GM19025 (cell line): Measurements from ENCODE around the gene SPEM2.

ENCODE experiments used
- ATAC-seq: cut with Tn5 transposase; IDR thresholded peaks from one replicate; pipeline ENCODE4 v1.9.1; 2021; ENCODE audit warnings: mild to moderate bottlenecking, low read depth, moderate library complexity; ENCODE audit not compliant: unreplicated experiment

Gene SPEM2

DNA sequence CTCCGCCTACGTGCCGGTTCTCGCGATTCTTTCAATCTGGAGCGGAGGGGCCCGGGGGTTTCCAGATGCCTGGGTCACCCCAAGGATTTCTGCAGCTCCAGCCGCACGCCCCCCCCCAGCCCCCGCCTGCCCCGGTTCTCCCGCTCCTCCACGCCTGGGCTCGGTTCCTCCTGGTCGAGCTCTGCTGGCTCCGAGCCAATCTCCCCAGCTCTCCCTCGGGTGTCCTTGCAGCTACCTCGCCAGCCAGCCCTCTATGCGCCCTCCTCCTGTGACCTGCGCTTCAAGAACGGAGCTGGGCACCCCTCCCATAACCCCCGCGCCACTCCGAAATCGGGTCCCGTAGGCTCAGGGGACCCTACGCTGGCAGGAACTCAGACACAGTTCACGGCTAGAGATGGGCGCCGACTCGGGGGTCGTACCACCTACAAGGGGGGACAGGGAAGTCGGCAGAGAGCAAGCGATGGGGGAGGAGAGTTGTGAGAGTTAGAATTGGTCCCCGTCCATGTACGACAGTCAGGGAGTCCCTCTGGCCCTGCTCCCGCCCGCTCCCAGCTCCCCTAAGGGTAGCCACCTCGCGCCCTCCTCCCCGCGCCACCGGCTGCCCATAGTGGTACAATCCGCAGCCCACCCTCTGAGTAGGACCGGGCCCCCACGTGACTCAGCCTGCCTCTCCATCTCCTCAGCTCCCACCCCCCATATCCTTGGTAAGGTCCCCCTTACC, 14.9 kb downstream of the SPEM2 start:
- ATAC-seq, result no peak

DNA sequence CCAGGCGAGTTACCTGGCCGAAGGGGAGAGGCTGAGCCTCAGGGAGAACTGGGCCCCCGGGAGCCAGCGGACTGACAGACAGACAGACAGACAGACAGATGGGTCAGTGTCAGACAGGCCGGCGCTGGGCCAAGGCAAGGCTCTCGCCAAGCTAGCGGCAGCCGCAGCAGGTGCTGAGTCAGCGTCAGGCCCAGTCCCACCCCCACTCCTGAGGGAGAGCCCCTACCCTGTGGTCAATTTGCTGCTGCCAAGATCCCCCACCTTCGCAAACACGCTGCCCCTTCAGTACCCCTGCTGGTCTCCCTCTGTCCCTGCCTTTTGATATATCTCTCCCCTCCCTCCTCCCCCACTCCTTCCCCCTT, 15.4 kb downstream of the SPEM2 start:
- ATAC-seq, result no peak

DNA sequence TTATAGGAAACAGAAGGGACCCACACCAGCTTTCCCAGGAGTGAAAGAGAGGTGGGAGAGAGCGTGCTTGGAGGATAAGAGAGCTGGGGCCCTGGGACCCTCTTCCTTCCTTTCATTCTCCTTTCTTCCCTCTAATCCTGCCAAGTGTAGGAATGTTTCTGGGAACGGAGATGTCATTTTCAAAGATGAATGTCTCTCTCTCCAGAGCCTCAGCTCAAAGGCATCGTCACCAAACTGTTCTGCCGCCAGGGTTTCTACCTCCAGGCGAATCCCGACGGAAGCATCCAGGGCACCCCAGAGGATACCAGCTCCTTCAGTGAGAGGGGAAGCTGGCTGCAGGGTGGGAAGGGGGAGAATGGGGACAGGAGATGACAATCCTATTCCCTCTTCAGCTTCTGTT, 15.8 kb downstream of the SPEM2 start:
- ATAC-seq, result no peak

DNA sequence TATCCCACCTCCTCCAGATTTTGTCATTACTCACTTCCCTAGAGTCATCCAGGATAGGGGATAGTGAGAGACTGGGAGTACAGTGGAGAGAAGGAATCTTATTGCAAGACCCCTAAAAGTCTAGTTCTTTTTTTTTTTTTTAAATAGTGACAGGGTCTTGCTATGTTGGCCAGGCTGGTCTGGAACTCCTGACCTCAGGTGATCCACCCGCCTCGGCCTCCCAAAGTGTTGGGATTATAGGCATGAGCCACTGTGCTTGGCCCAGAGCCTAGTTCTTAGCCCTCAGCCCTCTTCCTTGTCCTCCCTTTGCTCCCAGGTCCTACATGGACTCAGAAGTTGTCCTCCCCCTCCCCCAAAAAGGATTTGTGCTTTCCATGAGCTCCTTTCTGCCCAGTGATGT, 16.7 kb downstream of the SPEM2 start:
- ATAC-seq, result no peak

DNA sequence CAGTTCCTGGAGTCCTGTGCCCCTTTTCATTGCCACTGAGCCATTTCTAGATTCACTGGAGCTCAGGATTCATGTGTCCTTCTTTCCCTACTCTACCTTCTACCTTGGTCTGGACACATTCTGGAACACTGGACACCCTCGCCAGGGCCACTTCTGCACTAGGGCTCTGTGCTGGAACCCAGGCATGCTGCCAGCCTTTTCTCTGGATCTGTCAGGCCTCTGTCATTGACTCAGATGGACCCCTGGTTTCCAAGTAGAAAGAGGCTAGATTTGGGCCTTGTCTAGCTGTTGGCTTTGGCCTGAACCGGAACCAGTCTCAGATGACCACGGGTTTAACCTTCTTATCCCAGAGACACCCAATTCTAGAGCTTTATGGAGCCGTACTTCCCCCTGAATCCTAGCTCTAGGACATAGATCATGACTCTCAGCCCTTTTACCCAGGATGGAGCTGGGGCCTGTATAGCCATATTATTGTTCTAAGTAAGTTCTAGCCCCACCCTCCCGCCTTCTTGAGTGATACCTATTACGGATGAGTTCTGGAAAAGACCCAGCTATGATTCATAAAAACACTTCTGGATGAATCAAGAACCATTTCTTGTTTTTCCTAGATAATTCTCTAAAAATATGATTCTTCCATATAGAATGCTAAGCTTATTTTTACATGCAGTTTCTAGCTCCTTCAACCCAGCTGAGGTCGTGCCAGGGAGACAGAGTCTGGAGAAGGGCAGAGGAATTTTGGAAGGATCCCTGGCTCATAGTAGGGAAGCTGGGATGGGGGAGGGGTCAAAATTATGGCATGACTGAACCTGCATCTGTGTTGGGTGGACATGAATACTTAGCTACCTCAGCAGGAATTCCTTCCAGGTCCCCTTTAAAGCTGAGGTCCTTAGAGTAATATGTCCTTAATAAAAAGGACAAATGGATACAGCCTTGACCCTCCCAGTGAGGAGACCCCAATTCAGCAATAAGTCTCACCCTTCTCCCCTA, 18.4 kb downstream of the SPEM2 start:
- ATAC-seq, result no peak

DNA sequence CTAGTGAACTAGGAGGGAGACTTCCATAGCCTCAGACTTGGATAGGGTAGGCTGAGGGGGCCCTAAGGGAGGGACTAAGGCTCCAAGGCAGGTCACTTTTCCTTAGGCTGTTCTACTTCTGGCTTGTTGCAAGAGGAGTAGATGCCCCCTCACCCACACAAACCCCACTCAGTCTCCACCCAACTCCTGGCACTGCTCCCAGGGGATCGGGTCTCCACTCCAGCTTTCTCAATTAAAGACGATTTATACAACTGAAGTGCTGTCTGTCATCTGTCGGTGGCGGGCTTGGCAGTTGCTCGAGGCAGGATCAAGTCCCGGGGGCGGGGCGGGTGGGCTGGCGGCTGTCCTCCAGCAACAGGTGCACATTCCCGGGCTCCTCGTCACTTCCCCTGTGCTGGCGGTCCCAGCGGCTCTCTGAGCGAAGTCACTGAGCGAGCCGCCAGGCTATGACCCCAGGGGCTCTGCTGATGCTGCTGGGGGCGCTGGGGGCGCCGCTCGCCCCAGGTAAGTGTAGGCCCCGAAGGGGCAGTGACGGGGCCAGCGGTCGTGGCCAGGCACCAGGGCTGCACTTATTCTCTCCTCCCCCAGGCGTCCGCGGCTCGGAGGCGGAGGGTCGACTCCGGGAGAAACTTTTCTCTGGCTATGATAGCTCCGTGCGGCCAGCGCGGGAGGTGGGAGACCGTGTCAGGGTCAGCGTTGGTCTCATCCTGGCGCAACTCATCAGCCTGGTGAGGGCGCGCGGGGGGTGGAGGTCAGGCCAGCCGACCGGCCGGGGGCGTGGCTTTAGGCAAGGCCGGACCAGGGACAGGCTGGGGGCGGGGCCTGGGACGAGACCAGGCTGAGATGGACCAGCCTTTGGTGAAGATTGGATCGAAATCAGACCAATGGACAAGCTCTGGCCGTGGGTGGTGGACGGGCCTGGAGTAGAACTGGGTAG, 19.5 kb downstream of the SPEM2 start, which contains the start of gene CHRNB1:
Gene CHRNB1, plus strand, starts transcription at position 380 of the 937 bp plus-strand sequence. Its CDS starts 67 bp downstream, at position 447.
- no peak for ATAC-seq

DNA sequence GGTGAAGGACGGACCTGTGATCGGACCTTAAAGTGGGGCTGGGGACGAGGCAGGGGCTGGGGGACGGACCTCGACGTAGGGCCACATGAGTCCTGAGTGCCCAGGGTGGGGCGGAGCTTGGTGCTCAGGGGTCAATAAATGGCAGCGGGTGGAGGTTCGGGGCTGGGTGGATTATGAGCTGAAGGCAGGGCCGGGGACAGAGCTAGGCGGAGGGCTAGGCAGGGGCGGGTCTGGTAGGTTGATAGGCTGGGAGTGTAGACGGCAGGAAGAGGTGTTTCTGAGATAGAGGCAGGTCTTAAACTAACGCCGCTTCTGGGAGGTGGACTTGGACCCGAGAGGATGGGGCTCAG, 20.2 kb downstream of the SPEM2 start:
- ATAC-seq, result no peak

DNA sequence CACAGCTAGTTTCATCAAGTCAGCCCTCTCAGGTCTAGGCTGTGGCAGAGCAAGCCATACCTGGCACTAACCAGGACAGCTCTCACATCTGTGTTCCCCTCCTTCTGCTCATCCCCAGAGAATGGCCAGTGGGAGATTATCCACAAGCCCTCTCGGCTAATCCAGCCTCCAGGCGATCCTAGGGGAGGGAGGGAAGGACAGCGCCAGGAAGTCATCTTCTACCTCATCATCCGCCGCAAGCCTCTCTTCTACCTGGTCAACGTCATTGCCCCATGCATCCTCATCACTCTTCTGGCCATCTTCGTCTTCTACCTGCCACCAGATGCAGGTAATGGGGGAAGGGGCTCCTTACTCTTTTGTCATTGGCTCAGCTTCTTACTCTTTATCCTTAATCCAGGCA, 23.0 kb downstream of the SPEM2 start:
- ATAC-seq, result no peak

DNA sequence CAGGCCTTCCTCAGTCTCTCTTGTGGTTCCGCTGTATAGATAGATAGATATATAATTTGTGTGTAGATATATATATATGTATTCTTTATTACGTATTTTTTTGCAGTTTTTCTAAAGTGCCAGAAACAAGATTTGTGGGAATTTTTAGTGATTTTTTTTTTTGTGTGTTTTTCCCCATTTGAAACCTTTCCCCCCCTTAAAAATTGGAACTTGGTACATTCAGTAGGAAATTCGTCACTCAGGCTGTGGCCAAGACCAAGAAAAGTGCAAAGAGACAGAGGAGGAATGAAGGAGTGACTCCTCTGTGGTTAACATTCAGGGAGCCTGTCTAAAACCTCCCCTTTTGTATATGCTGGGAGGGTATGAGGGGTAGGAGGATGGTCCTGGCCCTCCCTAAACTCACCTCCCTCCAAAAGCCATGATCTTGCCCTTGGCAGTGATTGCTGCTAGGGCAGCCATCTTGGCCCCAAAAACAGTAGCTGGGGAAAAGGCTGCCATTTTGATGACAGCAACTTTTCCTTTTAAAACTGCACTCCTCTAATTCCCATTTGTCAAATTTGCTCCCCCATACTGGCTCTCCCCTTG, 34.6 kb downstream of the SPEM2 start:
- no peak for ATAC-seq

DNA sequence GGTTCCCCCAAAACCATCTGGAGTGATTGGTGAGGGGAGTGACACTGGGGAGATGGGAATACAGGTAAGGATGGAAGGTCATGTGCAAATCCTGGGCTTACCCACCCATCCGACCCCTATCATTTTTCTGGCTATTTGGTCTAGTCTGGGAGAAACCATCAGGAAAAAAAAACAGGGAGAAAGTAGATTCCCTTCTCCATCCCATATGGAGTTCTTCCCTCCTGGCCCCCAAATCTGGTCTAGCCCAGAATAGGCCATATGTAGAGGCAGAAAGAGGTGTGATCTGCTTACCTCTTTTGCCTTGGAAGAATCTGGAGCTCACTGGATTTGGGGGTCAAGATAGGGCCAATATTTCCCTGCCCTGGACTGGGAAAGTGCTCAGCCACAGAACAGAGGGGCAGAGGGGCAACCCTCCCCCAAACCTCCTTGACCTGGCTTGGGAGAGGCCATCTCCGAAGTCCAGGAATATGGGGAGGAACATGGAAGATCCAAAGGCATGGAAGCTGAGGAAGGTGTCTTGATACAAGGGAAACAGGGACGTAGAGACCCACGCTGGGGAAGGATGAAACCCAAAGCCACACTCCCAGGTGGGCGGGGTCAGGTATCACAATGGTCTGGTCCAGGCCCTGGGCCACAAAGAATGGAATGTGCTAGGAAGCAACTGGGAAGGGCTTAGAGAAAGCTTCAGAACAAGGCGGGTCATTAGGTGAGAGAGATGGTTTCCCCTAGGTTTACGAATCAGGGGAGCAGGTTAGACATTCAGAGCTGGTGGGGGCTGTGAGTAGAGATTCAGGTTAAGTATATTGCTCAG, 35.6 kb downstream of the SPEM2 start:
- no peak for ATAC-seq

DNA sequence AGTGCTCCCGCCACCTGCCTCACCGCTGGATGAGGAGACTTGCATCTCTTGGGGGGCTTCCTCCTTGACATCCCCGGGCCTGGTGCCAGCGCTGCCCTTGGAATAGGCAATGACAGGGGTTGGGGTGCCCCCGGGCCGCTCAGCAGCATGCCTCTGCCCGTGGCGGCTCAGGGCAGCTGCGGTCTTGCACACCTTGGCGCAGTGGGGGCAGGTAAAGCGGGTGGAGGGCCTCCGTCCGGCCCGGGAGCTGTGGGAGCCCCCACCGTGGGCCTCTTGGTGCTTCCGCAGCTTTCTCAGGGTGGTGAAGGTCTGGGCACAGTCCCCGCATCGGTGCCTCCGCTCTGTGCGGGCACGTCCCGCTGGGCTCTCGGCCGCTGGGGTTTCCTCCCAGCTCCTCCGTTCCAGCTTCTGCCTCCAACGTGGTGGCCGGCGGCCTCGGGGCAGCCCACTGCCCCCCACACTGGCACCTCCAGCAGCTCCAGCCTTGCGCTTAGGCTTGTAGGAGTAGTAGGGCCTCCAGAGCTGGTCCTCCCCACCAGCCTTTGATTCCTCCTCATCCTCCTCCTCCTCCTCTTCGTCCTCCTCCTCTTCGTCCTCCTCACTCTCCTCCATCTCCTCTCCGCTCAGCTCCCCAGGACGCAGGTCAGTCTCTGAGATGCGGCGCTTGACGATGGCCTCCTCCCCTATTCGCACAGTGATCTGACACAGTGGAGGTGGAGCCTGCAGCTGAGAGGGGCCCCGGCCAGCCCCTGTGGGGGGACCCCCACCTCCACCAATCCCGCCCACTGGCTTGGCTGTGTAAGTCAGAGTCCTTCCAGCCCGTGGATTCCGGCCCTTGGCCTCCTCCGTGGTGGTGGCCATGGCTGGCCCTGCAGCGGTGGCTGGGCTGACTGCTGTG, 37.3 kb downstream of the SPEM2 start:
- no peak for ATAC-seq

DNA sequence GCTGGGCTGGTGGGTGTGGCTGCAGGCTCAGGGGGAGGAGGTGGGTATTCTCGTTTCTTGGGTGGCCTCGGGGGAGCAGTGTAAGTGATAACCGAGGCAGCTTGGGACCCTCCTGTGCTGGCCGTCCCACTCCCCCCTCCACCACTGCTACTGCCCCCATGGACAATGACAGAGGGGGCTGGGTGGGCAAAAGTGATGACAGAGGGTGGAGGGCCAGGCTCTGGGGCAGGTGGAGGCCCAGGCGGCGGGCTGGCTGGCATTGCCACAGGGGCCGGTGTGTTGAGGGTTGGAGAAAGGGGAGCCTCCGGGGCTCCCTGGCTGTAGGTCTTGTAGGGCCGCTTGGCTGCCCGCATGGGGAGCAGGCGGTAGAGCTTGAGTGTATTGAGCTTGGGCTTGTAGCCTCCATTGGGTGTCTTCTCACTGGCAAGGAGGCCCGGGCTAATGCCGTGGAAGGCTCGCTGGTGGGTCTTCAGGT, 38.0 kb downstream of the SPEM2 start:
- ATAC-seq, result no peak

DNA sequence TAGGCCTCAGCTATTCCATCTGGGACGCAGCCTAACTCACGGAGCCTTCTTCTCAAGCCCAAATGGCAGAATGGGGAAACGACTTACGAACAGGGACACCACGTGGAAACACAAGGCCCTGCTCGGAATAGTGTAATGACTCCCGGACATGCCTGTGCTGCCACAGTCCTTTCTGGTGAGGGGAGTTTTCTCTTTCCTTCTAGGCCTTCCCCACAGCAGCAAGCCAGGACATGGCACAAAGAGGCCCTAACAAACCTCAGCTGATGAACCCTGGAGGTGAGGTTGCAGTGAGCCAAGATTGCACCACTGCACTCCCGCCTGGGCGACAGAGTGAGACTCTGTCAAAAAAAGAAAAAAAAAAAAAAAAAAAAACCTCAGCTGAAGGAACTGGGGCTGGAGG, 38.7 kb downstream of the SPEM2 start:
- no peak for ATAC-seq

DNA sequence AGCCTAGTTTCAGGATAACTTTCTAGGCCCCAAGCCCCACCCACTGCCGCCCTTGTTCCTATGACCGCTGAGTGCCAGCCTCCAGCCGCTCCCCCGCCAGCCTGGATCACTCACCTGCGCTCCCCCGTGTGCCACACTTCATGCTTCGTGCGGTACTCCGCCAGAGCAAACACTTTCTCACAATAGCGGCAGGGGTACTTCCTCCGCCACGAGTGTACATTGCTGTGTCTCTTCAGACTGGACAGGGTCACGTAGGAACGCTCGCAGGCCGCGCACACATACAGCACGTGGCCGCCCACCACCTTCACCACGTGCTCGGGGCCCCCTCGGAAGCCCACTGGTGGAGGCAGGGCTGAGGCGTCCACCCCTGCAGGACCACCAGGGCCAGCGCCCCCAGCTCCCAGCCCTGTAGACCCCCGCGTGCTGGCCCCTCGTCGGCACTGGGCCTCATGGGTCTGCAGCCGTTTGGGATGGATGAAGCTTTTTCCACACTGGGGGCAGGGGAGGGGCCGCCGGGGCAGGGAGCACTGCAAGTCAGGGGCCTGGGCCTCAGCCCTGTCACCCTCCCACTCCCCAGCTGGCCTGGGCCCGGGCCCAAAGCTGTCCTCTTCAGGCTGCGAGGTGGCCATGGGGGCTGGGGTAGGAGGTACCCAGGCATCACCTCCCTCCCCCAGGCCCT, 40.3 kb downstream of the SPEM2 start:
- no peak for ATAC-seq

DNA sequence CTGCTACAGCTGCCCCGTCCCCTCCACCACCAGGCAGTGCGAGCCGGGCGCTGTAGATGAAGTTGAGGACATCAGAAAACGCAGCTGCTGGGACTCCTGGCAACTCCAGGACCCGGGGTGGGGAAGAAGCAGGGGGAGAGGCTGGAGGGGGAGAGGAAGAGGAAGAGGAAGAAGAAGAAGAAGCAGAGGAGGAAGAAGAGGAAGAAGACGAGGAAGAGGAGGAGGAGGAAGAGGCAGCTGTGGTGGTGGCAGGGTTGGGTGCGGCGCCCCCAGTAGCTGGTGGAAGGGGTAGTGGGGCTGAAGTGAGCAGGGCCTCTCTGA, 40.9 kb downstream of the SPEM2 start:
- ATAC-seq, result no peak

DNA sequence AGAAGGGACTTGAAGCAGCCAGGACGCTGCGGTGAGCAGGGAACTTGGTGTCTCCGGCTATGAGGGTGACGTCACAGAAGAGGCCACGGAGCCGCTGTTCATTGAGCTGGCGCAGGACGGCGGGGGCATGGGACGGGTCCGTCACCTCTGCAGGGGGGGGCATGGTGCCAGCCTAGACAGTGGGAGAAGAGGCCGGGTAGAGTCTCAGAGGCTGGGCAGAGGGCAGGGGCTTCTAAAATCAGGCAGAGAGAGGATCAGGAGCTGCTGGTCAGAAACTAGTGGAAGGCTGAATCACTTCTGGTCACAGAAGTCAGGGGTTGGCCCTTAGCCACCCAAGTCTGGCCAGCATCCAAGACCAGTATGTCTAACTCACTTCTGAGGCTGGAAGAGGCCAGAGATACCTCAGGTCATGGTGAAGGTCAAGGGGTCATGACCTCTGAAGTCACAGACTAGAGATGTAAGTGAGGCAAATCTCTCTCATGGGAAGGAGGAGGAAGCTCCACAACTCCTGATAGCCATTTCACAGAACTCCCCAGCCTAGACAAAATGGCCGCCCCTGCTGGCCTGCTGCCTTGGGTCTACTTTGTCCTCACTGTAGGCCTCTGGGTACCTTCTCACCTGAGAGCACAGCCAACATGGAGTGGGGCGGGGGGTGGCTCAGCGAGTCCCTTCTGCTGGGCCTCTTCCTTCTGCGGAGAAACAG, 41.4 kb downstream of the SPEM2 start:
- ATAC-seq, result no peak

DNA sequence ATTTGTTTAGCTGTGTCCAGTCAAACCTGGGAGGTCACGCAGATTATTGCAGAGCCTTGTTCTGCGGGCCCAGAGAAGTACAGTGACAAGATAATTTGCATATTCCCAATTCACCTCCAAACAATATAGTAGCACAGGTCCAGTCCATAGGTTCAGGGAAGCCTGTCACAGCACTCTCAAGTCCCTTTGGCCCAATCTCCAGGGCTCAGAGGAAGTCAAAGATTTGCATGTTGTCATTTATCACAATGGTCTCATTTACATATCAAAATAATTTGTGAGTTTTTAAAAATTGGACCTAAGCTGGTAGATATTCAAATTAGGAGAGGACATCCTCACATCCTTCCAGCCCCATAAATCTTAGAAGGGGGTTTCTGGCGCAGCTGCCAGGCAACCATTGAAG, 42.1 kb downstream of the SPEM2 start:
- no peak for ATAC-seq
